GM23338 (cell line): ENCODE data around the gene UBE2E2.

Experiments
- EZH2 ChIP-seq: fragments of 200-600 bp; sonication (generic); IDR thresholded peaks from one replicate; pipeline ENCODE4 v1.8.0; 2017; ENCODE audit warnings: antibody characterized with exemption, mild to moderate bottlenecking, low read depth; ENCODE audit not compliant: unreplicated experiment
- TF ChIP-seq, protein P1 (sequence below): IDR thresholded peaks from 2 replicates; pipeline ENCODE4 v1.6.1; 2016; ENCODE audit warnings: antibody characterized with exemption

- TF ChIP-seq EZH2, result no peak
- TF ChIP-seq, protein P1, sequence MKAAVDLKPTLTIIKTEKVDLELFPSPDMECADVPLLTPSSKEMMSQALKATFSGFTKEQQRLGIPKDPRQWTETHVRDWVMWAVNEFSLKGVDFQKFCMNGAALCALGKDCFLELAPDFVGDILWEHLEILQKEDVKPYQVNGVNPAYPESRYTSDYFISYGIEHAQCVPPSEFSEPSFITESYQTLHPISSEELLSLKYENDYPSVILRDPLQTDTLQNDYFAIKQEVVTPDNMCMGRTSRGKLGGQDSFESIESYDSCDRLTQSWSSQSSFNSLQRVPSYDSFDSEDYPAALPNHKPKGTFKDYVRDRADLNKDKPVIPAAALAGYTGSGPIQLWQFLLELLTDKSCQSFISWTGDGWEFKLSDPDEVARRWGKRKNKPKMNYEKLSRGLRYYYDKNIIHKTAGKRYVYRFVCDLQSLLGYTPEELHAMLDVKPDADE, result no peak
Observed at GRCh38 chr3:23221136-23221535, 18.0 kb downstream of the UBE2E2 start.
